Stimulated activated CD4-positive, alpha-beta T cell treated with anti-CD3 and anti-CD28 coated beads, Interleukin-15, amount 100 ng/mL, for 48 hours (primary cell): ENCODE data around the gene ALDH5A1.
A peak's percentile ranks its signal among the peaks of the same experiment; 100 is the strongest.

Experiments
- DNase-seq, 2 donors: peaks; one replicate each; pipeline ENCODE4 v3.0.0-alpha.2; 2020; ENCODE audit warnings: low read depth in 2 of 2

Gene ALDH5A1

DNA sequence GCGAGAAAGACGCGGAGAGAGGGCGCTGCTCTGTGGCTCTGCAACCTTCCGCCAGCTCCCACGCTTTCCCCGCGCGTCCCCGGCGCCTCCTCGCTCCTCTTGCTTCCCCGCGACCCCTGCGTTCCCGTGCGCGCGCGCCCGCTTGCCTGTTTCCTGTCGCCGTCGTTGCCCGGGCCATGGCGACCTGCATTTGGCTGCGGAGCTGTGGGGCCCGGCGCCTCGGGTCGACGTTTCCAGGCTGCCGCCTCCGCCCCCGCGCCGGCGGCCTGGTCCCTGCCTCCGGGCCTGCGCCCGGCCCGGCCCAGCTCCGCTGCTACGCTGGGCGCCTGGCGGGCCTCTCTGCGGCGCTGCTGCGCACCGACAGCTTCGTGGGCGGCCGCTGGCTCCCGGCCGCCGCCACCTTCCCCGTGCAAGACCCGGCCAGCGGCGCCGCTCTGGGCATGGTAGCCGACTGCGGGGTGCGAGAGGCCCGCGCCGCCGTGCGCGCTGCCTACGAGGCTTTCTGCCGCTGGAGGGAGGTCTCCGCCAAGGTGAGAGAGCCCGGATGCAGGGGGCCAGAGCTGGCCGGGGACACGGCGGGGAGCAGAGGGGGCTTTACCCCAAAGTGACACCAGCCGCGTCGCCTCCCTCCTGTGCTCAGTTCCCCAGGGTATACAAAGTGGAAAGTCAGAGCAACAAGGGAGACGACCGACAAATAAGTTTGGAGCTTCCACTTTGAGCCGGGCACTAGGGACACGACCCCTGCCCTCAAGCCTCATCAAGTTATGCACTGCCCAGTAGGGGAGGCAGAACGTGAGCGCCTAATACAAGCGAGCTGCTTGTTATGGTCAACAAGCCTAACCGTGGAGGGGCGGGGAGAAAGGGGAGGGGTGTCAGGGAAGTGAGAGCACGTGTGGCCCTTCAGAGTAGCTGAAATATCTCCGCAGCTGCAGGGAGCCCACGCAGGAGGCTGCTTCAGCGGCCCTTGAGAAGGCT, at the start of gene ALDH5A1:
Gene ALDH5A1 (plus strand): TSS at position 149 of the 975 bp plus-strand sequence. CDS start 28 bp downstream, at position 177.
- DNase-seq: peak; percentile 68 to 74

- no peak for DNase-seq
Measured at GRCh38 chr6:24445704-24446103, 49.1 kb upstream of the ALDH5A1 start.

GRCh38 chr6:24446670-24447069, 48.1 kb upstream of the ALDH5A1 start:
- no peak for DNase-seq

DNA sequence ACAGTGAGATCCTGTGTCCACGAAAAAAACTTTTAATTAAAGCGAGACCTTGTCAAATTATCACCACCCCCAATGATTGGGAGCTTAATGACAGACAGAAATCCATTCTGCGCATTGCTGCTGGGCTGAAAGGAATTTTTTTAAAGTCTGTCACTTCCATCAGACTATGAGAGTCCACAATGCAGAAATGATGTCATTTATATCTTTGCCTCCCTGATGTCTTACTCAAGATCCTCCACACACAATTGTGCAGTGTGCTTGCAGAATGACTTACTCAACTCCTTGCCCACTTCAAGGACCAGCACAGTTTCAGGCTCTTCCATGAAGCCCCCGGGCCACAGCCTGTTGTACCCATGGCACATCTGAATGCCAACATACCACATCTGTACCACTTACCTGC, 46.4 kb upstream of the ALDH5A1 start:
- DNase-seq: no peak

- DNase-seq: no peak
Measured at GRCh38 chr6:24448828-24449525, 45.8 kb upstream of the ALDH5A1 start.

DNA sequence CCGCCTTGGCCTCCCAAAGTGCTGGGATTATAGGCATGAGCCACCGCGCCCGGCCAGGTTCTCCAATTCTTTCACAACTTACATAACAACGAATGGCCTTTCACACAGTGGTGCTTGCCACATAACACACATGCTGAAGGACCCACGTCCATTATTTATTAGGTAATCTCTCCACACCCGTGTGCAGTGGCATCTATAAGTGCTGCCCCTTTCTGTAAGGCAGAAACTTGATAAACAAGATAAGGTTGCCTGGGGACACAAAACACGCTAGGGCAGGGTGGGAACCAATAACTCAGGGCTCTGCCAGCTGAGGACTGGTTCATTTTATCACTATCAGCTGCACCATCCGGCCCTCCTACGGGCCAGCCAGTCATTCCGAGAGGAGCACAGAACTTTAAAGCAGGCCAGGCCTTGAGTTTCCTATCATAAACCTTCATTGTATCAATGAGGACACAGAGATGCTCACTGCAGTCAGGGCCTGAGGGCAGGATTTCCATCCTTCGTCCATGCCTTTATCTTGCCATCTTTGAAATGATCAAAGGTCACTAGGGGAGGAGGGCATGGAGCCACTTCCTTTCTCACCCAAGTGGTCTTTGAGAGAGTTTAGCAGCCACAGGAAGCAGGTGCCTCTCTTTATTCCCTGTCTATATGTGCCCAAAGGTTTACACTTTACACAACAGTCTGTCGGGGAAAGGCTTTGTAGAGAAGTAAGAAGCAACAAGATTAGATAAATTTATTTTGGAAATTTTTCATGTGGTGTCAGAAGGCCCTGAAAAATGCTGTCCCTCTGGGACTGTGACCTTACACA, 43.0 kb upstream of the ALDH5A1 start:
- DNase-seq: no peak

- DNase-seq: no peak
Measured at GRCh38 chr6:24453921-24454320, 40.8 kb upstream of the ALDH5A1 start.

GRCh38 chr6:24454452-24454851, 40.3 kb upstream of the ALDH5A1 start:
- no peak for DNase-seq

- DNase-seq: no peak
Measured at GRCh38 chr6:24455061-24455460, 39.7 kb upstream of the ALDH5A1 start.

- no peak for DNase-seq
Measured at GRCh38 chr6:24458134-24458533, 36.6 kb upstream of the ALDH5A1 start.

DNA sequence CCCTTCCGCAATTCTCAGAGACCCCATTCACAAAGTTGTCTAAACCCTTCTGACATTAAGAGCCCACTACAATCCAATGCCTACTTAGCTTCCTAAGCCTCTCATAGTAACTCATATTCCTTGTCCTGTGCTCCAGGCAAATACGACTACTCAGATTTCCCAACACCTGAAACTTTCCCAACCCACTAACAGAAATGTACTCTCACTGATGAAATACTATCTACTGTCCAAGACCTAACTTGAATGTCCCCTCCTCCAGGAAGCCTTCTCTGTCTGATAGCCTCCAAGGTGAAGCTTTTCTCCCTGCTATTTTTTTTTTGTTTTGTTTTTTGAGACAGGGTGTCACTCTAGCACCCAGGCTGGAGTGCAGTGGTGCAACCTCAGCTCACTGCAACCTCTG, 35.8 kb upstream of the ALDH5A1 start:
- DNase-seq: no peak

GRCh38 chr6:24460966-24461365, 33.8 kb upstream of the ALDH5A1 start:
- DNase-seq: no peak

GRCh38 chr6:24464253-24465038, 30.3 kb upstream of the ALDH5A1 start:
- DNase-seq: no peak

DNA sequence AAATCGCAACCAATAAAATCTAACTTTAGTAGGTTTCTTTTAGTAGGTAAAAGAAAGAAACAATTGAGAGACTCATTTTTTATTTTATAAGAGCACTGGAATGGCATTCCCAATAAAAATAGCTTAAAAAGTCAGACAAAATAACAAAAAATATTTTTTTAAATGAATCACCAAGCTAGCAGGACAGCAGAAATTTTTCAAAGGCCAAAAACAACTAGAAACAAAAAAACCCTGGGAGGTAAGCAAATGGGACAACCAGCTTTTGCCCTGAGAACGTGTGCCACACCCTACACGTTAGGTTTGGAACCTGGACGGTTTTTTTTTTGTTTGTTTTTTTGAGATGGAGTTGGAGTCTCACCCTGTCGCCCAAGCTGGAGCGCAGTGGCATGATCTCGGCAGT, 25.0 kb upstream of the ALDH5A1 start:
- DNase-seq: no peak

- no peak for DNase-seq
Measured at GRCh38 chr6:24472181-24472580, 22.6 kb upstream of the ALDH5A1 start.

GRCh38 chr6:24476631-24477030, 18.1 kb upstream of the ALDH5A1 start:
- no peak for DNase-seq

DNA sequence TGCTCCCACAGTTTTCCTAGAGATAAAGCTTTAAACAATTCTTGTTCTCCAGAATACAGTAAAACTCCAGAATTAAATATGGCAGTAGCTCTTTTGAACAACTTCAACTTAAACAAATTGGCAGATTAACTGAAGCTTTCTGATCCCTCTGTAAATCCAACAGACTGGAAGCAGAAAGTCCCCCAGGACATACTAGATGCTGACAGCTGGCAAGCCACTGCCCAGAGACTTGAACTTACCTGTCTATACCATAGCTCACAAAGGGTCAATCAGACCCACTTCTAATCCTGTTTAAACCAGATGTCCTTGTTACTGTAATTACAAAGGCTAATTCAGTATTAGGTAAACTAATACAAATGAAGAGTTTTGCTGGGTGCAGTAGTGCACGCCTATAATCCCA, 17.7 kb upstream of the ALDH5A1 start:
- DNase-seq: no peak

DNA sequence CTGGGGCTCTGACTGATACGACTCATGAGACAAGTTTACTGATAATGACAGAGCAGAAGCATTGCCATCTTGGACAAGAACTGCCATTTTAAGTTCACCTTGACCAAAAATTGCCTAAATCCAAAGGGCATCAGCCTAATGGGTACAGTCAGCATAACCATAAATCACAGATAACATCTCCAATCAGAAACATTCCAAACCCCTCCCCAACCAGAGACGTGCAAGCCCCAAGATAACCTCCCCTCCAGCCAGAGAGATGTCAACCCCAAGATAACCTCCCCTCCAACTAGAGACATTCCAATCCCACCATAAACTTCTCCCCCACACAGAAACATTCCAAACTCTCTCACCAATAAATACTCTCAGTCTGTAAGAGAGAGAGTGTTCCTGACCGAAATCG, 15.9 kb upstream of the ALDH5A1 start:
- DNase-seq: no peak

DNA sequence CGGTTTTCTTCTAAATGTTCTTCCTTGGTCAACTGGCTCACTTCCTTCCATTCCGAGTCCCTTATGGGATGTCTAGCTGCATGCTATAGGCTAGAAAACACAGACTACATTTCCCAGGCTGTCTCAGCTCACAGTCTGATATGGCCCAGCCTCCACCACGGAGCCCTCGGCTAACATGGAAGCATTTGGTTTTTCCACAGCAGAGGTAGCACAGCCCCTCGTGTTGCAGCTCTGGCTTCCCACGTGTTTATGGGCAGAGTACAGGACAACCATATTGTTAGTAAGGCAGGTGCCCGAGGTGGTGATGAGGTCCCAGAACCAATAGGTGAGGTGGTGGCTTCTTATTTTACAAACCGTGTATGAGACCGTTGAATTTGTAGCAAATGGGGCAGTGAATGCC, 14.1 kb upstream of the ALDH5A1 start:
- DNase-seq: no peak

GRCh38 chr6:24481449-24481848, 13.3 kb upstream of the ALDH5A1 start:
- DNase-seq: no peak

- DNase-seq: no peak
Measured at GRCh38 chr6:24484657-24485323, 10.0 kb upstream of the ALDH5A1 start.
